NCI-H82 treated with DMSO at 0.1 percent for 48 hours (cell line): ENCODE data around the gene CCL15.
A peak's percentile ranks its signal among the peaks of the same experiment; 100 is the strongest.
"Not testable (repeated sequence)": the region's sequence is repeated elsewhere in the genome, so short reads cannot be mapped to it uniquely, and the experiment has no call there.

Experiments used
- DNase-seq: peaks from one replicate; lab custom pipeline; 2025; ENCODE audit not compliant: unreplicated experiment; lab: John Stamatoyannopoulos, UW

CCL15 gene

DNA sequence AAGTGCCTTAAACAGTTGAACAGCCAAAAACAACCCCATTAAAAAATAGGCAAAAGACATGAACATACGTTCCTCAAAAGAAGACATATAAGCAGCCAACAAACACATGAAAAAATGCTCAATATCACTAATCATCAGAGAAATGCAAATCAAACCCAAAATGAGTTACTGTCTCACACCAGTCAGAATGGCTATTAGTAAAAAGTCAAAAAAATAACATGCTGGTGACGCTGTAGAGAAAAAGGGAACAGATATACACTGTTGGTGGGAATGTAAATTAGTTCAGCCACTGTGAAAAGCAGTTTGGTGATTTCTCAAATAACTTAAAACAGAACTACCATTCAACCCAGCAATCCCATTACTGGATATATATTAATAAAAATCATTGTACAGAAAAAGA lies 6.0 kb downstream of the CCL15 start:
- not testable (repeated sequence) for DNase-seq

- DNase-seq = no peak
Observed at GRCh38 chr17:35991075-35991474, 10.3 kb downstream of the CCL15 start.

DNA sequence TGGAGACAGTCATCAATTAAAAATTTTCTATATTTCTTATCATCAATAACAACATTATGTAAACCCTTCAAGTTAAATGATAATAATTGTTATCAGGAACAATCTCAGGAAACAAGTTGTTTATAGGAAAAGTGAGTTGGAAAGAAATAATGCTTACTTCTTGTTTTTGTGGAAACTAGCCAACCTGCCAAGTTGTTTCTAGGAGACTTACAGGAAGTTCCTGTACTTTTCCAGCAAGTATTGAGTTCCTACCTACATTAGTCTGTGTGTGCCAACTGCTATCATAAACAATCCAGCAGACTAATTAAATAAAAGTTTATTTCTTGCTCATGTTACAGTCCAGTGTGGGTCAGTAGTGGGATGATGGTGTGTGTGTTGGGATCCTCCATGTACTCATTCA lies 13.2 kb downstream of the CCL15 start:
- no peak for DNase-seq

GRCh38 chr17:35986643-35987042 lies 14.7 kb downstream of the CCL15 start, which contains the start of gene CCL14:
TSS of gene CCL14 (minus strand) at chr17:35986729. CDS start at chr17:35986649, 80 bp downstream.
- DNase-seq = no peak

GRCh38 chr17:35984140-35984539 lies 17.2 kb downstream of the CCL15 start:
- no peak for DNase-seq

DNA sequence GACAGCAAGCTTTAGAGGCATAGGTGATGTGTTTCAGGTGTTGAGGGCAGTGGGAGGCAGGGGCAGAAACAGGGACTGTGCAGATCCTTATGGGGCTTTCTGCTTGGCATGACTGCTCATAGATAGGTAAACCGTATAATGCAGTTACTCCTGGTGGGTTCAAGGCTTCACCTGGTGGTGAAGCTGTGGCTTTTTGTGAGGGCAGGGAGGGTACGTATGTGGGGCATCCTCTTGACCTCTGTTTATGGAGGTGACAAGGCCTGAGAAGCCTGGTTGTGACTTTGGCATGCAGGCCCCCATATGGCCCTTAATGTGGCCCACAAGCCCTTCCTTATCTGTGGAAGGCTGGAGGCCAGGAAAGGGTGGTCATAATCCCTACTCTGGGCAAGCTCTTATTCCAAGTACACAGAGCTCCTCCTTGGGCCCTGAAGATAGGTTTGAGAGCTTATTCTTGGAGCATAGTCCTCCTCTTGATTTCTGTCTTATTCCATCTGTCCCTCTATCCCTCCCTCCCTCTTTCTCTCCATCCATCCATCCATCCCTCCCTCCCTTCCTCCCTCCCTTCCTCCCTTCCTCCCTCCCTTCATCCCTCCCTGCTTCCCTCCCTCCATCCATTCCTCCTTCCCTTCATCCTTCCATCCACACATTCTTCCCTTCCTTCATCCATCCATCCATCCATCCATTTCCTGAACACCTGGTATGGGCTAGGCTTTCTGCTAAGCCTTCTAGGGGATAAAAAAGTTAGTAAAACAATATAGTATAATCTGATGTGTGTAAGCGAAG lies 18.8 kb downstream of the CCL15 start:
- no peak for DNase-seq

GRCh38 chr17:35981908-35982330 lies 19.4 kb downstream of the CCL15 start:
- no peak for DNase-seq

DNA sequence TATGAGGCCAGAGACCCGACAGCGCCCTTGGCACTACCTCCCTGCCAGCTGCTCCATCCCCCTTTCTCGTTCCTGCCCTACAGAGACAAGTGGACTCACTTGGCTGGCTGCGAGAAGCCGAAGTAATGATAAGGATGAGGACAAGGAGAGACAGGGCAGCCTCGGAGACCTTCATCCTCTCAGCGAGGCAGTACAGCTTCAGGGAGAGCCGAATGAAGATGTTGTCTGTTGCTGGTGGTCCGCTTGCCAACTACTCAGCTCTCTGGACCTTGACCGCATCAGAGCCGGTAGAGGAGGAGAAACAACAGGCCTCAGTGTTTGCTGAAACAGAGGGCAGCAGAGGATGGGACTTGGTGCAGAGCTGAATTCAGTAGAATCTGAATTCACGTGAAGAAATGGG lies 20.1 kb downstream of the CCL15 start, which contains the start of gene CCL16:
CCL16 (minus strand) TSS at position 252 of the 400 bp plus-strand sequence; CDS start at position 175, 77 bp downstream.
- DNase-seq = no peak

DNA sequence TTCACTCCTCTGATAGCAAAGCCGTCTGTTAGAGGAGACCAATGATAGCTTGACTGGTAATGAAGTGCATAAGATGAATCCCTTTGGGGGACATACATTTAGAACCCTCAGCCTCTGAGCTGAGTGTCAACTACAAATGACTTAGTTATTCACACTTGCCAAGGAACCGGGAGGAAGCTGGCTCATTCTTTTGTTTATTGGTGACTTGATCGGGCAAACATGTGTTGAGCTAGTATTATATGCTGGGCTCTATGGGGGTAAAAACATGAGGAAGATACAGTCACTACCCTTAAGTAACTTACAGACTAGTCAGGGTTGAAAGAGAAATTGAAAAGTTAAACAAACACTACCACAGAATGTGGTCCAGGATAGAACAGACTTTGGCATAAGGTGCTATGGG lies 23.0 kb downstream of the CCL15 start:
- DNase-seq = no peak

DNA sequence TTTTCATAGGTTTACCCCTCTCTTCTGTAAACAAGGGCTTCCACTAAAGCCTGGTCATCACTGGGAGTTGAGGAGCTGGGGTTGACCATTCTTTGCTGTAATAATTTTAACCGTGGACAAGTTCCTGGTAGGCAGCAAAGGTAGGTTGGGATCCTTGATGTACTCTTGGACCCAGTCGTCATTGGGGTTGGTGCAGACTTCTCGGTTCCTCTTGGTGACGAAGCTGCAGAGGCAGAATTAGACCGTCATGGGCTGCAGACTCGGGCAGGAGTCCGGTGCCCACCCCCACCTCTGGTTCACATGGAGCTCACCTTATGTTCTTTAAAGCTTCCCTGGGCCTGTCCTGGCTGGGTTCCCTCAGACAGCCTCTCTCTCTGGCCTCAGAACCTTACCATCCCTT lies 23.8 kb downstream of the CCL15 start:
- no peak for DNase-seq

GRCh38 chr17:35973333-35974260 lies 27.8 kb downstream of the CCL15 start:
- DNase-seq = no peak

DNA sequence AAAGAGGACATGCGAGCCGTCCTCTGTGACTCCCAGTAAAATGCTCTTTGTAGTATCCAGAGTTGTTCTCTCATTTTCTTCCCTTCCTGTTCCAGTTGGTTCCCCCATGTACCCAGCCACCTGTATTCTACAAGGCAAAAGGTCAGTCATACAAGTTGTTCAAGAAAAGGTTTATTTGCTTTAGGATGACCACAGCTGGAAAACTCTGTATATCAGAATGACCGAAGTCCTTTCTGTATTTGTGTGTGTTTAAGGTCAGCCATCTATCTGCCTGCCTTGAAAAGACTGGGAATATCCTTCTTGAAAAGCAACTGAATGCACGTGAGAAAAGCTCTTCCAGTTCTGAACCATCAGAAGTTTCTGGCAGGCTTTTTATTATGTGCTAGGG lies 28.4 kb downstream of the CCL15 start:
- DNase-seq = no peak

GRCh38 chr17:35972535-35972934 lies 28.8 kb downstream of the CCL15 start:
- DNase-seq = no peak

DNA sequence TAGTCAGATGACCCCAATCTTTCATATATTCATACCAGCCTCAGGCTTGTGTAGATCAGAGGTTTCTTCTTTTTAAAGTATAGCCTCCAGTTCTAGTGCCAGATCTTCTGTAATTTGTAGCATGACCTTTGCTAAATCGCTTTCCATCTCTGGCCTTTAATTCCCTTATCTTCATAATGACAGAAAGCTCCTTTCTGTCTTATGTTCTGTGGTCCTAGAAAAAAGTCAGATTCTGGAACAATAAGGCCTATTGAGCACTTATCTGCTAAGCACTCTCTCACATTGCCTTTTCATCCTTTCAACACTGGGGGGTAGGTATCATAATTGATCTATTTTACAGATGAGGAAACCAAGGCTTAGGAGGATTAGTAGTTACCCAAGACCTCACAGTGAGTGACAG lies 29.3 kb downstream of the CCL15 start:
- no peak for DNase-seq

DNA sequence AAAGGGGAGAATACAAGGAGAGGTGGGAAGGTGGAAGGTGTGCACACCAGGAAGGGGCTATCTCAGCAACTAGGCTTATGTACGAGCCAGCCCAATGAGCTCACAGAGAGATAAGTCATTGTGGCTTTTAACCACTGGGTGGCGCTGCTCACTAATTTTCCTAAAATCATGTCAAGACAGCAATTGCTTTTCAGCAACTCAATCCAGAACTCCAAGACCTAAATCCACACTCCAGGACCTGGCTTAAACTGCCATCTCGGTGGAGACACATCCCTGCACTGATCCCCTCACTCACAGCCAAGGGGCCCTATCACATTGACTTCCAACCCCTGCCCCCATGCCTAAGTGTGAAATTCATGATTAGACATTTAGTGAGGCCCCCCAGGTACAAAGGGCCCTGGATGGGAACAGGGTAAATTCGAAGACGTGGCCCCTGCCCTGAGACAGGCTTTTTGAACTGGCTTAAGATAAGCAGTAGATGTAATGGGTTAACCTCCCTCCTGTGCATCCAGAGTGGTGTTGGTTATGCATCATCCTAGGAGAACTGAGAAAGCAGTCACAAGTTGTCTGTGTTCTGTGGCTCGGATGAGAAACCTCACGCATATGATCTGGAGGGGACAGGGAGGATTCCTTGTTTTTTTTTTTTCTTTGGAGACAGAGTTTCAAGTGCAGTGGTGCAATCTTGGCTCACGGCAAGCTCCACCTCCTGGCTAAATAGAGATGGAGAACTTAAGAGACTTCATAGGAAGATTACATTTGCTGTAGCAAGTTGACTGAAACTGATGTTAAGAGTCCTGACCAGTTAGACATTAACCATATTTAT lies 31.6 kb downstream of the CCL15 start:
- peak; percentile 60 for DNase-seq

DNA sequence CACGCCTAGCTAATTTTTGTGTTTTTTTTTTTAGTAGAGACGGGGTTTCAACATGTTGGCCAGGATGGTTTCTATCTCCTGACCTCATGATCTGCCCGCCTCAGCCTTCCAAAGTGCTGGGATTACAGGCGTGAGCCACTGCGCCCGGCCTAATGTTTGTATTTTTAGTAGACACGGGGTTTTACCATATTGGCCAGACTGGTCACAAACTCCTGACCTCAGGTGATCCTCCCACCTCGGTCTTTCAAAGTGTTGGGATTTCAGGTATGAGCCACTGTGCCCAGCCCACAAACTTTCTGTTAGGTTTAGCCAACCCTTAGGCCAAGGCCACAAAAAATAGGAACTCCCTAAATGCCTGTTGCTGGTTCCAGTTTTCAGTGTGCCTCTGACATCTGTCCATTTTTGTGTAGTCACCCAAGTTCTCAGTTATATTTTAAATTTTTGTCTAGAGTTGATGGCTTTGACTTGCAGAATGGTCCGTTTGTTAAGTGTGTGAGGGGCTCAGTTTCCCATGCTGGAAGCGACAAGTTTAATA lies 32.8 kb downstream of the CCL15 start:
- DNase-seq = no peak

GRCh38 chr17:35965272-35965671 lies 36.1 kb downstream of the CCL15 start:
- no peak for DNase-seq

DNA sequence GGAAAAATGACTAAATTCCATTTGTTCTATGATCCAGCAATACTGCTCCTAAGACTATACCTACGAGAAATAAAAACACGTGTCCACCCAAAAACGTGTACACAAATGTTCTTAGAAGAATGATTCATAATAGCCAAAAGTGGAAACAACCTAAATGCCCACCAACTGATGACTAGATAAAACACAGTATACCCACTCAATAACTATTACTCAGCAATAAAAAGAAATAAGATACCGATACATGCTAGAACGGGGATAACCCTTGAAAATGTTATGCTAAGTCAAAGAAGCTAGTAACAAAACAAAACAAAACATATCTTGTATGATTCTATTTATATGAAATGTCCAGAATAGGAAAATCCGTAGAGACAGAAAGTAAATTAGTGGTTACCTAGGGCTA lies 37.7 kb downstream of the CCL15 start:
- DNase-seq = no peak

DNA sequence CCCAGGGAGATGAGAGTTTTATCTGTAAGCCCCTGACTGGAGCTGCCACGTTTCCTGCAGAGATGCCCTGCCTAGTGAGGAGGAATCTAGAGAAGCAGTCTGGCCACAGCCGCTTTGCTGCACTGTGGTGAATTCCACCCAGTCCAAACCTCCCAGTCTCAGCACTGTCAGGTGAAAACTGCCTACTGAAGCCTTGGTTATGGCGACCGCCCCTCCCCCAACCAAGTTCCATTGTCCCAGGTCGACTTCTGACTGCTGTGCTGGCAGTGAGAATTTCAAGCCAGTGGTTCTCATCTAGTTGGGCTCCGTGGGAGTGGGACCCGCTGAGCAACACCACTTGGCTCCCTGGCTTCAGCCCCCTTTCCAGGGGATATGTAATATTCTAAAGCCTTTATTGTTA lies 47.6 kb downstream of the CCL15 start:
- DNase-seq = no peak

DNA sequence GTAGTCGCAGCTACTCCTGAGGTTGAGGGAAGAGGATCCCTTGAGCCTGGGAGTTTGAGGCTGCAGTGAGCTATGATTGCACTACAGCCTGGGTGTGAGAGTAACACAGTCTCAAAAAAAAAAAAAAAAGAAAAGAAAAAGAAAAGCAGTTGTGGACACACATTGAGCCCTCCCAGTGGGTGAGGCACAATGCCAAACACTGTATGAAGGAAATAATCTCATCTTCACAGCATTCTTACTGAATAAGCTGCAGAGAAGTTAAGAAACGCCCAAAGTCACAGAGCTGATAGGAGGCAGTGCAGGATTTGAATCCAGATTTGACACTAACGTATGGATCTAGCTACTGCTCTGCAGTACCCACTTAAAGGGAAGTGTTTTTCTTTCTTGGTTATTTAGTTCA lies 52.0 kb downstream of the CCL15 start:
- DNase-seq = no peak

DNA sequence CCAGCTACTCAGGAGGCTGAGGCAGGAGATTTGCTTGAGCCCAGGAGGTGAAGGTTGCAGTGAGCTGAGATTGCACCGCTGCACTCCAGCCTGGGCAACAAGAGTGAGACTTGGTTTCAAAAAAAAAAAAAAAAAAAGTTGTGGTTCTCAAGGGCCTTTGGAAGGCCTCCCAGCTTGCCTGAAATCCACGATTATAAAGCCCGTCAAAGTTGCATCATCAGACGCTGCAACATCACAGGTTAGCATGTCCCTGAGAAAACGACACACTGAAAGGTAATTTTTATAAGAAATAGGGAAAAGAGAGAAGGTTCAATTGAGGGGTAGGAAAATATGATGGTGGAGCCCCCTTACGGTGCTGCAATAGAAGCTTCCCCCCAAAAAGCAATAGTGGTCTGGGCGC lies 53.3 kb downstream of the CCL15 start:
- DNase-seq = no peak
